C1 segment of cervical spinal cord (tissue), 14 donors: ENCODE results near the gene KLHL26.

Experiments used
- DNase-seq, 14 donors: peaks; one replicate each; lab custom pipeline; 2025; lab: John Stamatoyannopoulos, UW

KLHL26 gene

GRCh38 chr19:18601875-18602274 is 35.0 kb upstream of the KLHL26 start:
- no peak for DNase-seq

- DNase-seq, result no peak
Observed at GRCh38 chr19:18603255-18603957, 33.4 kb upstream of the KLHL26 start.

GRCh38 chr19:18603958-18604819 is 32.6 kb upstream of the KLHL26 start:
- no peak for DNase-seq

- DNase-seq, result no peak
Observed at GRCh38 chr19:18604820-18605159, 32.0 kb upstream of the KLHL26 start.

- no peak for DNase-seq
Observed at GRCh38 chr19:18605196-18605545, 31.7 kb upstream of the KLHL26 start.

- DNase-seq, result no peak
Observed at GRCh38 chr19:18605546-18606280, 31.1 kb upstream of the KLHL26 start.

GRCh38 chr19:18606281-18607225 is 30.3 kb upstream of the KLHL26 start, which contains the start of gene CRLF1:
TSS of gene CRLF1 (minus strand) at chr19:18606799. CDS start at chr19:18606656, 143 bp downstream.
- no peak for DNase-seq

GRCh38 chr19:18607226-18608101 is 29.4 kb upstream of the KLHL26 start:
- DNase-seq, result no peak

- no peak for DNase-seq
Observed at GRCh38 chr19:18608102-18608804, 28.6 kb upstream of the KLHL26 start.

GRCh38 chr19:18608805-18609716 is 27.8 kb upstream of the KLHL26 start:
- DNase-seq, result no peak

- DNase-seq, result no peak
Observed at GRCh38 chr19:18609717-18610051, 27.1 kb upstream of the KLHL26 start.

GRCh38 chr19:18610245-18610555 is 26.6 kb upstream of the KLHL26 start:
- DNase-seq, result no peak

- no peak for DNase-seq
Observed at GRCh38 chr19:18610556-18611326, 26.1 kb upstream of the KLHL26 start.

GRCh38 chr19:18611327-18612050 is 25.3 kb upstream of the KLHL26 start:
- no peak for DNase-seq

GRCh38 chr19:18612051-18612771 is 24.6 kb upstream of the KLHL26 start:
- no peak for DNase-seq

- DNase-seq, result peak in 10 of 14 donors; percentile 7 to 45 (median 24)
Observed at GRCh38 chr19:18612772-18613588, 23.8 kb upstream of the KLHL26 start, which contains the start of gene TMEM59L. TSS of gene TMEM59L (plus strand) at chr19:18612870. CDS start at chr19:18612959, 89 bp downstream.
